Measurements from ENCODE around the gene LHX5. TPM values are rescaled to one million over a fixed set of nuclear protein-coding genes. Genes with fewer than 3 reads are reported as not detected.

The LHX5 gene
- total and polyA plus RNA-seq, 4 donors = not detected

DNA sequence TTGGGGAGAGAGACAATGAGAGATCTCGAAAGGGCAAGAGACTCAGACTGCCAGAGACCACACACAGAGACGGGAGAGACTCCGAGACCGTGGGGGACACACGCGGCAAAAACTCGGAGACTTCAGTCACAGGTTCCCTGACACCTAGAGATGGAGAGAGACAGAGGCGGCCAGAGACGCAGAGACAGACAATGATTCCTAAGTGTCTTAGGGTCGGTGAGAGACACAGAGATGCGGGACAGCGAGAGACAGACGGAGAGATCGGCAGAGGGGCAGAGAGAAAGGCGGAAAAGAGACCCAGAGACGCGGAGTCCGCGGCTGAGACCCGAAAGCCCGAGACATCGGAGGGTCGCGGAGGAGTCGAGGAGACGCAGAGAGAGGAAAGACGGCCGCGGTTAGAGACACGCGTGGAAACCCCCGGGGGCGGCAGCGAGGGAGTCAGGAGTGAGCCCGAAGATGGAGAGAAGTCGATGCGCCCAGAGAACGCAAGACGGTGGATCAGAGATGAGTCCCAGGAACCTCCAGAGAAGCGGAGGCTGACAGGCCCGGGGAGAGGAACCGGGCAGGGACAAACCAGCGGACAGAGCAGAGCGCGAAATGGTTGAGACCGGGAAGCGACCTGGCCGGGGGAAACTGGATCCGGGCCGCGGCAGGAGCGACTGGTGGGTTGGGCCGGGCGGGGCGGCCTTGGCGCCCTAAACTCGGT, 7.8 kb downstream of the LHX5 start:
- no peaks in the 10 kb centered on the region for H3K36me3 ChIP-seq (ENCODE audit: control insufficient read depth in 4 of 4, insufficient read depth in 3 of 4, low read depth in 1 of 4, low read length in 3 of 4)
- no peak overlapping the region for H3K27ac ChIP-seq (ENCODE audit: low read depth in 1 of 2, low read length in 2 of 2)
- DNase-seq (ENCODE audit: low spot score) = no peak
- TF ChIP-seq SP1 (IDR thresholded peaks at IDR 0.05) (no peak), FOXA2 (IDR thresholded peaks at IDR 0.05) (no peak), EGR1 (IDR thresholded peaks at IDR 0.05; ENCODE audit: low read depth in 2 of 2) (no peak), HNF4A (conservative IDR thresholded peaks at IDR 0.05) (no peak), MAX (IDR thresholded peaks at IDR 0.05) (no peak), HNF4G (IDR thresholded peaks at IDR 0.05) (no peak), CTCF (IDR thresholded peaks at IDR 0.05; ENCODE audit: low read depth, low read length, missing input control) (no peak), JUND (IDR thresholded peaks at IDR 0.05) (no peak), TAF1 (conservative IDR thresholded peaks at IDR 0.05) (no peak), NR2F2 (IDR thresholded peaks at IDR 0.05) (no peak), RXRA (IDR thresholded peaks at IDR 0.05) (no peak), YY1 (IDR thresholded peaks at IDR 0.05) (no peak), GABPA (IDR thresholded peaks at IDR 0.05 in 1 of 2, conservative IDR thresholded peaks at IDR 0.05 in 1 of 2) (no peak), FOXA1 (IDR thresholded peaks at IDR 0.05) (no peak), RAD21 (IDR thresholded peaks at IDR 0.05) (no peak)
- TF ChIP-seq, protein P1, sequence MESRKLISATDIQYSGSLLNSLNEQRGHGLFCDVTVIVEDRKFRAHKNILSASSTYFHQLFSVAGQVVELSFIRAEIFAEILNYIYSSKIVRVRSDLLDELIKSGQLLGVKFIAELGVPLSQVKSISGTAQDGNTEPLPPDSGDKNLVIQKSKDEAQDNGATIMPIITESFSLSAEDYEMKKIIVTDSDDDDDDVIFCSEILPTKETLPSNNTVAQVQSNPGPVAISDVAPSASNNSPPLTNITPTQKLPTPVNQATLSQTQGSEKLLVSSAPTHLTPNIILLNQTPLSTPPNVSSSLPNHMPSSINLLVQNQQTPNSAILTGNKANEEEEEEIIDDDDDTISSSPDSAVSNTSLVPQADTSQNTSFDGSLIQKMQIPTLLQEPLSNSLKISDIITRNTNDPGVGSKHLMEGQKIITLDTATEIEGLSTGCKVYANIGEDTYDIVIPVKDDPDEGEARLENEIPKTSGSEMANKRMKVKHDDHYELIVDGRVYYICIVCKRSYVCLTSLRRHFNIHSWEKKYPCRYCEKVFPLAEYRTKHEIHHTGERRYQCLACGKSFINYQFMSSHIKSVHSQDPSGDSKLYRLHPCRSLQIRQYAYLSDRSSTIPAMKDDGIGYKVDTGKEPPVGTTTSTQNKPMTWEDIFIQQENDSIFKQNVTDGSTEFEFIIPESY (IDR thresholded peaks at IDR 0.05) = no peak
- TF ChIP-seq, protein P2, sequence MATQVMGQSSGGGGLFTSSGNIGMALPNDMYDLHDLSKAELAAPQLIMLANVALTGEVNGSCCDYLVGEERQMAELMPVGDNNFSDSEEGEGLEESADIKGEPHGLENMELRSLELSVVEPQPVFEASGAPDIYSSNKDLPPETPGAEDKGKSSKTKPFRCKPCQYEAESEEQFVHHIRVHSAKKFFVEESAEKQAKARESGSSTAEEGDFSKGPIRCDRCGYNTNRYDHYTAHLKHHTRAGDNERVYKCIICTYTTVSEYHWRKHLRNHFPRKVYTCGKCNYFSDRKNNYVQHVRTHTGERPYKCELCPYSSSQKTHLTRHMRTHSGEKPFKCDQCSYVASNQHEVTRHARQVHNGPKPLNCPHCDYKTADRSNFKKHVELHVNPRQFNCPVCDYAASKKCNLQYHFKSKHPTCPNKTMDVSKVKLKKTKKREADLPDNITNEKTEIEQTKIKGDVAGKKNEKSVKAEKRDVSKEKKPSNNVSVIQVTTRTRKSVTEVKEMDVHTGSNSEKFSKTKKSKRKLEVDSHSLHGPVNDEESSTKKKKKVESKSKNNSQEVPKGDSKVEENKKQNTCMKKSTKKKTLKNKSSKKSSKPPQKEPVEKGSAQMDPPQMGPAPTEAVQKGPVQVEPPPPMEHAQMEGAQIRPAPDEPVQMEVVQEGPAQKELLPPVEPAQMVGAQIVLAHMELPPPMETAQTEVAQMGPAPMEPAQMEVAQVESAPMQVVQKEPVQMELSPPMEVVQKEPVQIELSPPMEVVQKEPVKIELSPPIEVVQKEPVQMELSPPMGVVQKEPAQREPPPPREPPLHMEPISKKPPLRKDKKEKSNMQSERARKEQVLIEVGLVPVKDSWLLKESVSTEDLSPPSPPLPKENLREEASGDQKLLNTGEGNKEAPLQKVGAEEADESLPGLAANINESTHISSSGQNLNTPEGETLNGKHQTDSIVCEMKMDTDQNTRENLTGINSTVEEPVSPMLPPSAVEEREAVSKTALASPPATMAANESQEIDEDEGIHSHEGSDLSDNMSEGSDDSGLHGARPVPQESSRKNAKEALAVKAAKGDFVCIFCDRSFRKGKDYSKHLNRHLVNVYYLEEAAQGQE (IDR thresholded peaks at IDR 0.05) = no peak
- TF ChIP-seq, protein P3, sequence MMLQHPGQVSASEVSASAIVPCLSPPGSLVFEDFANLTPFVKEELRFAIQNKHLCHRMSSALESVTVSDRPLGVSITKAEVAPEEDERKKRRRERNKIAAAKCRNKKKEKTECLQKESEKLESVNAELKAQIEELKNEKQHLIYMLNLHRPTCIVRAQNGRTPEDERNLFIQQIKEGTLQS (IDR thresholded peaks at IDR 0.05) = no peak
- no peaks in the 10 kb centered on the region for H3K9me3 ChIP-seq (ENCODE audit: control insufficient read depth in 4 of 4, low read length in 3 of 4)
- 4% methylated on average over 57 of the region's 57 CpGs for WGBS
- no peak overlapping the region for H3K4me3 ChIP-seq (ENCODE audit: low read depth in 1 of 3, low read length in 3 of 3)
- H3K4me1 ChIP-seq (ENCODE audit: control insufficient read depth in 4 of 4, insufficient read depth in 4 of 4, low read length in 3 of 4) = peaks cover 16 to 48% (median 31%) of the 10 kb centered on the region in 4 donors
- H3K9ac ChIP-seq (ENCODE audit: low read depth in 1 of 2, low read length in 2 of 2) = no peak overlapping the region
- peaks cover 14 to 42% (median 22%) of the 10 kb centered on the region in 4 donors for H3K27me3 ChIP-seq (ENCODE audit: control insufficient read depth in 4 of 4, insufficient read depth in 4 of 4, low read length in 3 of 4)
